ENCODE measurements around the gene PCGF3. TPM values are rescaled to one million over a fixed set of nuclear protein-coding genes. Genes with fewer than 3 reads are reported as not detected.
A peak's percentile ranks its signal among the peaks of the same experiment; 100 is the strongest.

PCGF3 gene
- total and polyA plus RNA-seq, 9 of the 15 experiments (the other 6 are each of a cell fraction or from before 2014, with no cell fraction given) = 2.6 to 46.1 (median 20.3) TPM

- TF ChIP-seq SAFB (IDR thresholded peaks at IDR 0.05; ENCODE audit: borderline replicate concordance, low read depth, low read length) = peak; percentile 58; the same call in 1 of the 2 replicates
- TF ChIP-seq, protein P1, sequence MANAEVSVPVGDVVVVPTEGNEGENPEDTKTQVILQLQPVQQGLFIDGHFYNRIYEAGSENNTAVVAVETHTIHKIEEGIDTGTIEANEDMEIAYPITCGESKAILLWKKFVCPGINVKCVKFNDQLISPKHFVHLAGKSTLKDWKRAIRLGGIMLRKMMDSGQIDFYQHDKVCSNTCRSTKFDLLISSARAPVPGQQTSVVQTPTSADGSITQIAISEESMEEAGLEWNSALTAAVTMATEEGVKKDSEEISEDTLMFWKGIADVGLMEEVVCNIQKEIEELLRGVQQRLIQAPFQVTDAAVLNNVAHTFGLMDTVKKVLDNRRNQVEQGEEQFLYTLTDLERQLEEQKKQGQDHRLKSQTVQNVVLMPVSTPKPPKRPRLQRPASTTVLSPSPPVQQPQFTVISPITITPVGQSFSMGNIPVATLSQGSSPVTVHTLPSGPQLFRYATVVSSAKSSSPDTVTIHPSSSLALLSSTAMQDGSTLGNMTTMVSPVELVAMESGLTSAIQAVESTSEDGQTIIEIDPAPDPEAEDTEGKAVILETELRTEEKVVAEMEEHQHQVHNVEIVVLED (CRISPR knock-in tag; IDR thresholded peaks at IDR 0.05) = 0 out of 2 replicates have a peak, but pooled peaks have one; percentile 11
- peak; percentile 79 for TF ChIP-seq POLR2A (conservative IDR thresholded peaks at IDR 0.05)
- no peak for TF ChIP-seq HIVEP1 (CRISPR knock-in tag; IDR thresholded peaks at IDR 0.05)
- peak; percentile 89 for TF ChIP-seq RBFOX2 (IDR thresholded peaks at IDR 0.05; ENCODE audit: low read depth, low read length)
- peak in 1 of 3 experiments; percentile 14 for TF ChIP-seq YY1 (IDR thresholded peaks at IDR 0.05; ENCODE audit: borderline replicate concordance in 1 of 3, control insufficient read depth in 1 of 3, extremely low read depth in 1 of 3, insufficient read depth in 3 of 3, insufficient read length in 1 of 3, insufficient replicate concordance in 2 of 3, low read depth in 1 of 3, low read length in 2 of 3)
- TF ChIP-seq, protein P2, sequence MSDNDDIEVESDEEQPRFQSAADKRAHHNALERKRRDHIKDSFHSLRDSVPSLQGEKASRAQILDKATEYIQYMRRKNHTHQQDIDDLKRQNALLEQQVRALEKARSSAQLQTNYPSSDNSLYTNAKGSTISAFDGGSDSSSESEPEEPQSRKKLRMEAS (CRISPR knock-in tag; IDR thresholded peaks at IDR 0.05) = peak; percentile 83
- TF ChIP-seq, protein P3, sequence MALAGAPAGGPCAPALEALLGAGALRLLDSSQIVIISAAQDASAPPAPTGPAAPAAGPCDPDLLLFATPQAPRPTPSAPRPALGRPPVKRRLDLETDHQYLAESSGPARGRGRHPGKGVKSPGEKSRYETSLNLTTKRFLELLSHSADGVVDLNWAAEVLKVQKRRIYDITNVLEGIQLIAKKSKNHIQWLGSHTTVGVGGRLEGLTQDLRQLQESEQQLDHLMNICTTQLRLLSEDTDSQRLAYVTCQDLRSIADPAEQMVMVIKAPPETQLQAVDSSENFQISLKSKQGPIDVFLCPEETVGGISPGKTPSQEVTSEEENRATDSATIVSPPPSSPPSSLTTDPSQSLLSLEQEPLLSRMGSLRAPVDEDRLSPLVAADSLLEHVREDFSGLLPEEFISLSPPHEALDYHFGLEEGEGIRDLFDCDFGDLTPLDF (CRISPR knock-in tag; IDR thresholded peaks at IDR 0.05) = 0 out of 2 replicates have a peak, but pooled peaks have one; percentile 61
- TF ChIP-seq, protein P4, sequence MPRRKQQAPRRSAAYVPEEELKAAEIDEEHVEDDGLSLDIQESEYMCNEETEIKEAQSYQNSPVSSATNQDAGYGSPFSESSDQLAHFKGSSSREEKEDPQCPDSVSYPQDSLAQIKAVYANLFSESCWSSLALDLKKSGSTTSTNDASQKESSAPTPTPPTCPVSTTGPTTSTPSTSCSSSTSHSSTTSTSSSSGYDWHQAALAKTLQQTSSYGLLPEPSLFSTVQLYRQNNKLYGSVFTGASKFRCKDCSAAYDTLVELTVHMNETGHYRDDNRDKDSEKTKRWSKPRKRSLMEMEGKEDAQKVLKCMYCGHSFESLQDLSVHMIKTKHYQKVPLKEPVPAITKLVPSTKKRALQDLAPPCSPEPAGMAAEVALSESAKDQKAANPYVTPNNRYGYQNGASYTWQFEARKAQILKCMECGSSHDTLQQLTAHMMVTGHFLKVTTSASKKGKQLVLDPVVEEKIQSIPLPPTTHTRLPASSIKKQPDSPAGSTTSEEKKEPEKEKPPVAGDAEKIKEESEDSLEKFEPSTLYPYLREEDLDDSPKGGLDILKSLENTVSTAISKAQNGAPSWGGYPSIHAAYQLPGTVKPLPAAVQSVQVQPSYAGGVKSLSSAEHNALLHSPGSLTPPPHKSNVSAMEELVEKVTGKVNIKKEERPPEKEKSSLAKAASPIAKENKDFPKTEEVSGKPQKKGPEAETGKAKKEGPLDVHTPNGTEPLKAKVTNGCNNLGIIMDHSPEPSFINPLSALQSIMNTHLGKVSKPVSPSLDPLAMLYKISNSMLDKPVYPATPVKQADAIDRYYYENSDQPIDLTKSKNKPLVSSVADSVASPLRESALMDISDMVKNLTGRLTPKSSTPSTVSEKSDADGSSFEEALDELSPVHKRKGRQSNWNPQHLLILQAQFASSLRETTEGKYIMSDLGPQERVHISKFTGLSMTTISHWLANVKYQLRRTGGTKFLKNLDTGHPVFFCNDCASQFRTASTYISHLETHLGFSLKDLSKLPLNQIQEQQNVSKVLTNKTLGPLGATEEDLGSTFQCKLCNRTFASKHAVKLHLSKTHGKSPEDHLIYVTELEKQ (CRISPR knock-in tag; IDR thresholded peaks at IDR 0.05) = no peak
- TF ChIP-seq, protein P5, sequence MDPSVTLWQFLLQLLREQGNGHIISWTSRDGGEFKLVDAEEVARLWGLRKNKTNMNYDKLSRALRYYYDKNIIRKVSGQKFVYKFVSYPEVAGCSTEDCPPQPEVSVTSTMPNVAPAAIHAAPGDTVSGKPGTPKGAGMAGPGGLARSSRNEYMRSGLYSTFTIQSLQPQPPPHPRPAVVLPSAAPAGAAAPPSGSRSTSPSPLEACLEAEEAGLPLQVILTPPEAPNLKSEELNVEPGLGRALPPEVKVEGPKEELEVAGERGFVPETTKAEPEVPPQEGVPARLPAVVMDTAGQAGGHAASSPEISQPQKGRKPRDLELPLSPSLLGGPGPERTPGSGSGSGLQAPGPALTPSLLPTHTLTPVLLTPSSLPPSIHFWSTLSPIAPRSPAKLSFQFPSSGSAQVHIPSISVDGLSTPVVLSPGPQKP (CRISPR knock-in tag; IDR thresholded peaks at IDR 0.05) = no peak
- 0 out of 2 replicates have a peak, but pooled peaks have one; percentile 39 for TF ChIP-seq RB1 (IDR thresholded peaks at IDR 0.05; ENCODE audit: low read depth)
- TF ChIP-seq PKNOX1 (IDR thresholded peaks at IDR 0.05) = peak; percentile 98
- peak; percentile 99 for TF ChIP-seq ESRRA (IDR thresholded peaks at IDR 0.05; ENCODE audit: borderline replicate concordance, low read depth)
- peak in 1 of 2 experiments; percentile 78; a peak in 2 of 4 replicates for TF ChIP-seq SRF (CRISPR knock-in tag; IDR thresholded peaks at IDR 0.05)
- TF ChIP-seq HCFC1 (IDR thresholded peaks at IDR 0.05; ENCODE audit: low read depth, low read length) = peak; percentile 16; the same call in 1 of the 2 replicates
- no peak; the same call in 1 of the 2 replicates for TF ChIP-seq C11orf30 (IDR thresholded peaks at IDR 0.05; ENCODE audit: low read depth)
Measured at GRCh38 chr4:687048-687970, 18.3 kb upstream of the PCGF3 start (continued).

All from K562 (cell line).